ENCODE measurements around the gene SPEG.

The SPEG gene

DNA sequence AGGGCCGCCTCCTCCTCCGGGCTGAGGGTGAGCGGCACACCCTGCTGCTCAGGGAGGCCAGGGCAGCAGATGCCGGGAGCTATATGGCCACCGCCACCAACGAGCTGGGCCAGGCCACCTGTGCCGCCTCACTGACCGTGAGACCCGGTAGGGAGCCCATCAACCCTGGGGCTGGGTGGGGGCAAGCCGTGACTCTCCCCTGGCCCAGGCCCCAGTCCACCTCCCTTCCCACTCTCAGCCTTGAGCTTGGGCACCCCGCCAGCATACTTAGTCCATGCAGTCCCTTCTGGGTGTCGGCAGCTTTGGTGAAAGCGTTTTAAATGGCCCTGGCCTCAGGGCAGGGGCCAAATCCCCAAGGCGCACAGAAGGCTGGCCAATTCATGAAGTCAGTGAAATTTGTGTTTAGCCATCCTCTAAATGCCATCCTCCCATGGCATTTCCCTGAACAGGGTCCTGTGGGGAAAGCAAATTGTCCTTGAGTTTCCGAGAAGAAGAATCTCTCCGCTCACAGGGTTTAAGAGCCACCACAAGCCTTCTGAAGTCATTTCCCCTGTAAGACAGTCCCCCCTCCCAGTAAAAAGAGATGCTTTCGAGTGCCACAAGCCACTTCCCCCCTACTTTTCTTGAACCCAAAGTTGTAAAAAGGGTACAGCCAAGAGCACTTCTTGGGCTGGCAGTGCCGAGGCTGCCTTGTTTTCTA is 17.2 kb downstream of the SPEG start:
- H3K27ac ChIP-seq = no peak overlapping the region
- TF ChIP-seq, protein P1, sequence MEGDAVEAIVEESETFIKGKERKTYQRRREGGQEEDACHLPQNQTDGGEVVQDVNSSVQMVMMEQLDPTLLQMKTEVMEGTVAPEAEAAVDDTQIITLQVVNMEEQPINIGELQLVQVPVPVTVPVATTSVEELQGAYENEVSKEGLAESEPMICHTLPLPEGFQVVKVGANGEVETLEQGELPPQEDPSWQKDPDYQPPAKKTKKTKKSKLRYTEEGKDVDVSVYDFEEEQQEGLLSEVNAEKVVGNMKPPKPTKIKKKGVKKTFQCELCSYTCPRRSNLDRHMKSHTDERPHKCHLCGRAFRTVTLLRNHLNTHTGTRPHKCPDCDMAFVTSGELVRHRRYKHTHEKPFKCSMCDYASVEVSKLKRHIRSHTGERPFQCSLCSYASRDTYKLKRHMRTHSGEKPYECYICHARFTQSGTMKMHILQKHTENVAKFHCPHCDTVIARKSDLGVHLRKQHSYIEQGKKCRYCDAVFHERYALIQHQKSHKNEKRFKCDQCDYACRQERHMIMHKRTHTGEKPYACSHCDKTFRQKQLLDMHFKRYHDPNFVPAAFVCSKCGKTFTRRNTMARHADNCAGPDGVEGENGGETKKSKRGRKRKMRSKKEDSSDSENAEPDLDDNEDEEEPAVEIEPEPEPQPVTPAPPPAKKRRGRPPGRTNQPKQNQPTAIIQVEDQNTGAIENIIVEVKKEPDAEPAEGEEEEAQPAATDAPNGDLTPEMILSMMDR (conservative IDR thresholded peaks at IDR 0.05) = no peak
- no peak for TF ChIP-seq ZFX (IDR thresholded peaks at IDR 0.05)

- H3K27ac ChIP-seq = no peak overlapping the region
- no peak for TF ChIP-seq ZFX (IDR thresholded peaks at IDR 0.05)
- TF ChIP-seq, protein P1 (conservative IDR thresholded peaks at IDR 0.05) = no peak
These were observed 18.0 kb downstream of the SPEG start for GRCh38 chr2:219452361-219453317.

DNA sequence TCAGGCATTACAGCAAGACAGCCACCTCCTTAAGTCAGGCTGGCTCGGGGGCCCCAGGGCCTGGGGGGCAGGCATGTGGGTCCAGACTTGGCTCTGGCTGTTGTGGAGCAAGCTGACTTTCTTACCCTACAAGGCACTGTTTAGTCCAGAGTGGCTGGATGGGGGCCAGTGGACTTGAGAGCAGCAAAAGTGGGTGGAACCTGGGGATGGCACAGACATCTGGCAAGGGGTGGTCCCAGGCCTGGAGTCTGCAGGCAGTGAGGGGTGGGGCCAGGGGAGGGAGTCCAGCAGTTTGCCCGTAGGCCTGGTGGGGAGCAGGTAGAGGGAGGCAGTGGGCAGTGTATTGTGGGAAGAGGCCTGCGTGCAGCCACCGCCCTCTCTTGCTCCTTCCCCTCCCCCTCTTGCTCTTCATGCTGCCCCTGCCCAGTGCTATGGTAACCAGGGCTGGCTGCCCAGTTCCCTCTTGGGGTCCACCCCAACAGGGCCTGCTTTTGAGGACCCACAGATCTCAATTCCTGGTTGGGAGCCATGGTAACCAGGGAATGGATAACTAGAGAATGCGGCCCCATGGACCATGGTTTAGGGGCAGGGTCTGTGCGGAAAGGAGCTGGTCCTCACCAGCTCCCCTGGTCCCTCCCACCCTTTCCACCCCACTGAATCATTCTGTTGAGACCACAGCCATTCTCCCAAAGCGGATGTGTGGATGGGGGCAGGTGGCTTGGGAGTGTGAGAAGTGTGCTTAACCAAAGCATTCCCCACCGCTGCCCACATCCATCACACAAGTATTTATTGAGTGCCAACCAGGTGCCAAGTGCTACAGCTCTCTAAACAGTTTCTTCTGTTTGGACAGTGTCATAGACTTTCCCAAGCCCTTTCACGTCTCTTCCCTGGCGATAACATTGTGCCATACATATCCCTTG is 19.3 kb downstream of the SPEG start:
- no peak for TF ChIP-seq ZFX (IDR thresholded peaks at IDR 0.05)
- TF ChIP-seq, protein P1 (conservative IDR thresholded peaks at IDR 0.05) = no peak
- no peak overlapping the region for H3K27ac ChIP-seq

DNA sequence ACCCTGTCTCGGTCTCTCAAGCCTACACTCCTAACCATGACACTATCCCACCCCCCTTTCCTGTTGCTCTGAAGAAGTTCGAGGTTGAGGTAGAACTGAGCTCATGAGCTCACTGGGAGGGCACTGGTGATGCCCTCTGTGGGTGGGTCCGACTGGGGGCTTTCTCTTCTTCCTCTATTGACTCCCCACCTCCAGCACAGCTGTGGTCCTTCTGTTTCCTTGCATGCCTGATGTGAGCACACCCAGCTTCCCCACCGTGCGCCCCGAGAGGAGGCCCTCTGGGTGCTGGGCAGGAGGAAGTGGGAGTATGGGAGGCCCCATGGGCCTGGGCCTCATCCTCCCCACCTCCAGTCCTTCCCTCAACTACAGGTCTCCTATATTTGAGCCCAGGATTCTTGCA is 20.9 kb downstream of the SPEG start:
- TF ChIP-seq, protein P1 (conservative IDR thresholded peaks at IDR 0.05) = no peak
- no peak for TF ChIP-seq ZFX (IDR thresholded peaks at IDR 0.05)
- no peak overlapping the region for H3K27ac ChIP-seq

GRCh38 chr2:219457784-219458369 is 23.2 kb downstream of the SPEG start:
- TF ChIP-seq, protein P1 (conservative IDR thresholded peaks at IDR 0.05) = no peak; the same call in 1 of the 2 replicates
- TF ChIP-seq ZFX (IDR thresholded peaks at IDR 0.05) = no peak
- no peak overlapping the region for H3K27ac ChIP-seq

DNA sequence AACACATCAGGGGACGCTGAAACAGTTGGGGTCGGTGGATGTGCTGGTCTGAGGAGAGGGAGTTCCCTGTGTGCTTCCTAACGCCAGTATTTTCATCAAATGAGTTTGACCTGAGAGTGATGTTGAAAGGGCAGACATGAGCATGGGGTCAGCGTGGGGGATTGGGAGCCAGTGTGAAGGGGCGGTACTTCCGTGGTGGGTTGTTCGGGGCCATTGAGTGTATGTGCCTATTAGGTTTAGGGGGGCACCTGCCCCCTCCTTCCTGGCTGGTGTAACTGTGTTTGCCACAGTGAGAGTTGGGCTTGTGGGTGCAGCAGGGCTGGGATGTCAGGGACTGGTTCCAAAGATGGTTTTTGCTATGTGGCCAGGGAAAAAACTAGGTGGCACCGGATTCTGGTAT is 24.4 kb downstream of the SPEG start:
- no peak overlapping the region for H3K27ac ChIP-seq
- TF ChIP-seq ZFX (IDR thresholded peaks at IDR 0.05) = no peak
- TF ChIP-seq, protein P1 (conservative IDR thresholded peaks at IDR 0.05) = no peak

All from C4-2B (cell line).